Osteoblast (primary cell): ENCODE data around the gene PTGR3. TPM values are rescaled to one million over a fixed set of nuclear protein-coding genes. Genes with fewer than 3 reads are reported as not detected.

Source experiments
- DNase-seq: peaks from one replicate; pipeline ENCODE4 v3.0.0; 2011; ENCODE audit warnings: low spot score, mixed read lengths; ENCODE audit not compliant: insufficient read length; ENCODE audit errors: missing footprints
- H2AFZ ChIP-seq: 2 replicates; pipeline ENCODE4 v1.6.0; 2011; ENCODE audit warnings: mild to moderate bottlenecking, low read length
- H3K27ac ChIP-seq: 2 replicates; pipeline ENCODE4 v1.5.1; 2011; ENCODE audit warnings: mild to moderate bottlenecking, low read depth, low read length, moderate library complexity
- H3K27me3 ChIP-seq: 2 replicates; pipeline ENCODE4 v1.6.0; 2012; ENCODE audit warnings: mild to moderate bottlenecking, control low read depth, inconsistent platforms, low read length, moderate library complexity; ENCODE audit not compliant: insufficient read depth
- H3K36me3 ChIP-seq: 2 replicates; pipeline ENCODE4 v1.5.1; 2011; ENCODE audit warnings: mild to moderate bottlenecking, low read length, control low read depth, moderate library complexity; ENCODE audit not compliant: insufficient read depth
- H3K4me1 ChIP-seq: 2 replicates; pipeline ENCODE4 v1.5.1; 2011; ENCODE audit warnings: mild to moderate bottlenecking, low read length, control low read depth, moderate library complexity; ENCODE audit not compliant: insufficient read depth
- H3K4me2 ChIP-seq: 2 replicates; pipeline ENCODE4 v1.6.0; 2011; ENCODE audit warnings: mild to moderate bottlenecking, low read length; ENCODE audit not compliant: insufficient read depth
- H3K4me3 ChIP-seq: fragments of 200-600 bp; sonication (generic); 3 replicates; pipeline ENCODE4 v1.5.1; 2012; ENCODE audit warnings: mild to moderate bottlenecking, low read length, inconsistent platforms; ENCODE audit not compliant: insufficient read depth
- H3K79me2 ChIP-seq: 2 replicates; pipeline ENCODE4 v1.6.0; 2012; ENCODE audit warnings: mild to moderate bottlenecking, low read length, control low read depth, inconsistent platforms; ENCODE audit not compliant: insufficient read depth
- H3K9me3 ChIP-seq: 2 replicates; pipeline ENCODE4 v1.5.1; 2011; ENCODE audit warnings: low read depth, low read length, control low read depth
- H4K20me1 ChIP-seq: 2 replicates; pipeline ENCODE4 v1.6.0; 2012; ENCODE audit warnings: mild to moderate bottlenecking, low read length, control low read depth; ENCODE audit not compliant: insufficient read depth
- CTCF ChIP-seq: IDR thresholded peaks from 2 replicates; pipeline ENCODE4 v1.5.1; 2011; ENCODE audit warnings: mild to moderate bottlenecking, low read depth, low read length, moderate library complexity; ENCODE audit errors: extremely low read depth
- total RNA-seq: library from RNA; depleted of rRNA; stranded (reverse); fragments of >200 nt; gene quantifications from 2 replicates; pipeline ENCODE4 v1.2.3, GENCODE V29; 2012

The PTGR3 gene
- total RNA-seq, 1 donor, result 8.3 TPM

- Histone ChIP-seq H3K9me3 (no peaks in the 10 kb centered on the region), H3K4me2 (peak overlapping the region; percentile 15), H3K4me1 (peaks cover 3% of the 10 kb centered on the region), H2AFZ (no peak overlapping the region), H4K20me1 (no peaks in the 10 kb centered on the region), H3K79me2 (no peaks in the 10 kb centered on the region), H3K36me3 (no peaks in the 10 kb centered on the region), H3K4me3 (peak overlapping the region; percentile 13), H3K27me3 (peaks cover 16% of the 10 kb centered on the region), H3K27ac (no peak overlapping the region)
- TF ChIP-seq CTCF, result no peak
- DNase-seq, result no peak
Observed at GRCh38 chr18:75161256-75162028, 47.5 kb downstream of the PTGR3 start.

- peaks cover 16% of the 10 kb centered on the region for H3K27me3 ChIP-seq
- H3K4me3 ChIP-seq, result peak overlapping the region; percentile 49
- no peaks in the 10 kb centered on the region for H3K9me3 ChIP-seq
- H3K4me1 ChIP-seq, result peaks cover 3% of the 10 kb centered on the region
- H3K36me3 ChIP-seq, result no peaks in the 10 kb centered on the region
- H3K27ac ChIP-seq, result no peak overlapping the region
- DNase-seq, result no peak
- H4K20me1 ChIP-seq, result no peaks in the 10 kb centered on the region
- H3K4me2 ChIP-seq, result peak overlapping the region; percentile 66
- no peak for TF ChIP-seq CTCF
- peak overlapping the region; percentile 67 for H2AFZ ChIP-seq
- H3K79me2 ChIP-seq, result no peaks in the 10 kb centered on the region
Observed at GRCh38 chr18:75160364-75160763, 48.6 kb downstream of the PTGR3 start.

- no peaks in the 10 kb centered on the region for H4K20me1 ChIP-seq
- H3K4me2 ChIP-seq, result peak overlapping the region; percentile 66
- DNase-seq, result no peak
- H3K27ac ChIP-seq, result no peak overlapping the region
- H3K4me3 ChIP-seq, result peak overlapping the region; percentile 49
- no peaks in the 10 kb centered on the region for H3K9me3 ChIP-seq
- no peaks in the 10 kb centered on the region for H3K36me3 ChIP-seq
- H3K4me1 ChIP-seq, result peaks cover 3% of the 10 kb centered on the region
- no peak for TF ChIP-seq CTCF
- H3K27me3 ChIP-seq, result peaks cover 16% of the 10 kb centered on the region
- H2AFZ ChIP-seq, result peak overlapping the region; percentile 67
- no peaks in the 10 kb centered on the region for H3K79me2 ChIP-seq
Observed at GRCh38 chr18:75159646-75160356, 49.1 kb downstream of the PTGR3 start.

DNA sequence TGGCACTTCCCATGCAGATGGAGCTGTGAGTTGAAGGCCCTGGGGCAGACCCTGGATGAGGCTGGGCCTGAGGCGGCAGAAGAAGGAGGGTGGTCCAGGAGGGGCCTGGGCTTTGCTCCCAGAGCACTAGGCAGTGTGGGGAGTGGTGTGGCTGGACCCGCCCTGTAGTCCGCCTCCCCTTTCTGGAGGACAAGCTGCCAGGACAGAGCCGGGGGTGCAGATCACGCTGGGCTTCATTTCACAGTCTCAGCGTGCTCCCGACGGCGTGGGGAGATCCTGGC lies 49.8 kb downstream of the PTGR3 start:
- Histone ChIP-seq H3K4me3 (no peak overlapping the region), H4K20me1 (no peaks in the 10 kb centered on the region), H3K4me2 (no peak overlapping the region), H3K27ac (no peak overlapping the region), H3K36me3 (no peaks in the 10 kb centered on the region), H3K79me2 (no peaks in the 10 kb centered on the region), H3K9me3 (no peaks in the 10 kb centered on the region), H3K27me3 (peaks cover 16% of the 10 kb centered on the region), H2AFZ (no peak overlapping the region), H3K4me1 (peaks cover 3% of the 10 kb centered on the region)
- TF ChIP-seq CTCF, result no peak
- DNase-seq, result no peak
